Activated T-cell treated with anti-CD3 and anti-CD28 coated beads, Interleukin-2, amount 50 U/mL, for 72 hours (primary cell): Measurements from ENCODE around the gene REEP2. TPM values are rescaled to one million over a fixed set of nuclear protein-coding genes. Genes with fewer than 3 reads are reported as not detected.

Experiments used
- ATAC-seq, 2 donors: fragments of 150-1000 bp; cut with Tn5 transposase; replicated peaks in 1 of 2; 2 replicates each; pipeline ENCODE4 v1.10.0; 2021; ENCODE audit warnings: moderate library complexity in 2 of 2, mild to moderate bottlenecking in 1 of 2
- DNase-seq, 2 donors: peaks; one replicate each; pipeline ENCODE4 v3.0.0; 2021 to 2022; ENCODE audit warnings: mixed read lengths in 1 of 2
- H3K27ac Mint-ChIP-seq: one replicate; pipeline ENCODE4 v1.8.0; 2022; ENCODE audit warnings: mild to moderate bottlenecking, moderate library complexity, mixed read lengths
- H3K27me3 Mint-ChIP-seq: one replicate; pipeline ENCODE4 v1.8.0; 2022; ENCODE audit warnings: low read depth, mixed read lengths
- H3K36me3 Mint-ChIP-seq, 2 donors: one replicate each; pipeline ENCODE4 v1.8.0; 2022; ENCODE audit warnings: mixed read lengths in 2 of 2, mild to moderate bottlenecking in 1 of 2; ENCODE audit not compliant: insufficient read depth in 2 of 2
- H3K4me1 Mint-ChIP-seq: one replicate; pipeline ENCODE4 v1.8.0; 2022; ENCODE audit warnings: low read depth, mixed read lengths
- H3K4me3 Mint-ChIP-seq, 2 donors: one replicate each; pipeline ENCODE4 v1.8.0; 2022; ENCODE audit warnings: mild to moderate bottlenecking in 2 of 2, mixed read lengths in 2 of 2, moderate library complexity in 2 of 2
- H3K9me3 Mint-ChIP-seq, 2 donors: one replicate each; pipeline ENCODE4 v1.8.0; 2022; ENCODE audit warnings: mixed read lengths in 2 of 2
- total RNA-seq, 2 donors: library from RNA; stranded (reverse); gene quantifications; one replicate each; pipeline ENCODE4 v1.2.3, GENCODE V29; 2022

REEP2 gene
- total RNA-seq, 2 donors from 2014 or later, result 6.6 to 11.5 TPM

DNA sequence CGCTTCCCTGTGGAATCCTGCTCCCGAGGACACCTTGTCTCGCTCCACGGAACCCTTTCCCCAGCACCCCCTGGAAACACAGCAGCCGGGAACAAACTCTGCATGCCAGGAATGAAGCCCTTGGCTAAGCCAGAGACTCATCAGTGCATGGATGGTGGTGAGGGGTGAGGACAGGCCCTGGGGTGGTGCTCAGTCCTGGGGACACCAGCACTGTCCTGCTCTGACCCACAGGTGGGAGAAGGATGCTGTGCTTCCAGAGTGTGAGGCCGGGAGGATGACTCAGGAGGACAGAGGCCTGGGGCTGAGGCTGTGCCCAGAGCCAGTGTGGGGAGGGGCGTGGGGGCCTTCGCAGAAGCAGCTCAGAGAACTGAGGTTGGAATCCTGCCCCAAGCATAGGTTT lies 15.3 kb downstream of the REEP2 start:
- DNase-seq (no peak), ATAC-seq (no peak)
- Mint-ChIP-seq H3K27ac (no peak overlapping the region), H3K4me1 (peaks cover 23% of the 10 kb centered on the region), H3K9me3 (no peaks in the 10 kb centered on the region), H3K4me3 (no peak overlapping the region), H3K36me3 (no peaks in the 10 kb centered on the region), H3K27me3 (no peaks in the 10 kb centered on the region)

GRCh38 chr5:138455232-138455930 lies 16.5 kb downstream of the REEP2 start:
- ATAC-seq (no peak), DNase-seq (no peak)
- H3K36me3 Mint-ChIP-seq, result no peaks in the 10 kb centered on the region
- H3K9me3 Mint-ChIP-seq, result no peaks in the 10 kb centered on the region
- H3K27me3 Mint-ChIP-seq, result no peaks in the 10 kb centered on the region
- H3K4me1 Mint-ChIP-seq, result peaks cover 29% of the 10 kb centered on the region
- no peak overlapping the region for H3K27ac Mint-ChIP-seq
- H3K4me3 Mint-ChIP-seq, result no peak overlapping the region

- Mint-ChIP-seq H3K4me1 (peaks cover 44% of the 10 kb centered on the region), H3K27me3 (no peaks in the 10 kb centered on the region), H3K36me3 (no peaks in the 10 kb centered on the region), H3K4me3 (peak overlapping the region; percentile 49 to 79), H3K9me3 (no peaks in the 10 kb centered on the region), H3K27ac (peak overlapping the region; percentile 39)
- no peak for DNase-seq
- no peak for ATAC-seq
Observed at GRCh38 chr5:138457531-138458275, 18.8 kb downstream of the REEP2 start.

DNA sequence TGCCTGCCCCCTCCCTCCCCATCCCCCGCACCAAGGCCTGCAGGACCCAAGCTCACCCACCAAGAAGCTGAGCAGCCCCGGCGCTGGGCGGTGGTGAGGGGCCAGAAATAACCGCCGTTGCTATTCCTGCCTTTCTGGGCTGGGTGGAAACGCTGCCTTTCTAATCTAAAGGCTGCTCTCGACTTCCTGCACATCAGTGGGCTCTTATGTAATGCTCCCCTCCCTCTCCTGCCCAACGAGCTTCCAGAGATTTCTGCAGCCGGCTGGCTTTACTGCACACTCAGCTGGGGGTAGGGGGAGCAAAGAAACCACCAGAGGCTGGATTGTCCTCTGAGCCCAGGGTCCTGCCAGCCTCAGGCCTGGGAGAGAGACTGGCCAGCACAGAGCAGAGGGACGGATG lies 19.5 kb downstream of the REEP2 start:
- Mint-ChIP-seq H3K9me3 (no peaks in the 10 kb centered on the region), H3K27ac (no peak overlapping the region), H3K4me3 (peak overlapping the region in 1 of 2 donors; percentile 93), H3K36me3 (no peaks in the 10 kb centered on the region), H3K4me1 (peaks cover 44% of the 10 kb centered on the region), H3K27me3 (no peaks in the 10 kb centered on the region)
- ATAC-seq (no peak), DNase-seq (no peak)

DNA sequence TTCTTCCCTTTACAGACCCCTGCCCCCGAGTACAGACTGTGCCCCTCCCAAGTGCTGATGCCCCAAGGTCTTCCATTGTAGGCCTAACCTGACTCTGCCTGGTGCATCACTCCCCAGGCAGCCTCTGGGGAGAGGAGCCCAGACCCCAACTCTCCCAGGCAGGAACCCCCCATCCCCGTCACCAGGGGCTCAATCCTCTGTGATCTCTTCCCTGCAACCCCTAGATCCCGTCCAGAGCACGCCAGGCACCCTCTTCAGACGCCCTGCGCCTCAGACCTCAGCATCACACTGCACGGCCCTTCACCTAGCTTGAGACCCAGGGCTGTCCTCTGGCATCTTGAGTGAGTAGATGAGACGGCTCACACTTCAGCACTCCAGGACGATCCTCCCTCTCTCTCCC lies 20.0 kb downstream of the REEP2 start:
- Mint-ChIP-seq H3K9me3 (no peaks in the 10 kb centered on the region), H3K4me1 (peaks cover 44% of the 10 kb centered on the region), H3K36me3 (no peaks in the 10 kb centered on the region), H3K4me3 (peak overlapping the region; percentile 60 to 93), H3K27me3 (no peaks in the 10 kb centered on the region), H3K27ac (peak overlapping the region; percentile 69)
- ATAC-seq (peak; percentile 20 to 35), DNase-seq (no peak)

DNA sequence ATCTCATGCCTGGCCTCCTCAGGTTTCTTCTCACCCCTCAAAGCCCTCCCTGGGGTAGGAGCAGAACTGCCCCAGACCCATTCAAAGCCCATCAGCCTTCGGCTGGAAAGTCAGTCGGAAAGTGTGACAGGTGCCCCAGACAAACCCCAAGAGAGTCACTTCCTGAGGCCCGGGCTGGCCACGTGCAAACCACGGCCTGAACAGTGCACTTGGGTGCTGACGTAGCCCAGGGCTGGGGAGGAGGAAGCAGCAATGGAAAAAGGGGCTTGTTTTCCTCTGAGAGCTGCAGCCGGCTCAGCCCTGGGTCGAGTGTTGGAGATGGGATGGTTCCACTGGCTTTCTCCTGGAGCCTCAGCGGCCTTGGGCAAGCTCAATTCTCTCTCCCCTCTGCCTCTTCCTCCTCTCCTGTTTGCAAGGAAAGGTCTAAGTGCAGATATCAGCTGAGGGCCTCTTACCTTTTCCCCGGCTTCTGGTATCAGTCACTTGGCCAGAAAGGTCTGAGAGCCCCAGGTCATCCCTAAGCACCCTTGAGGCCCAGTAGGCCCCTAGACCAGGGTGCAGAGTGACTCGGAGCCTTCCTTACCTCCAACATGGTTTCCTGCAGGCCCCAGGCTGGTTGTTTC lies 20.6 kb downstream of the REEP2 start:
- peak; percentile 82 to 83 for ATAC-seq

DNA sequence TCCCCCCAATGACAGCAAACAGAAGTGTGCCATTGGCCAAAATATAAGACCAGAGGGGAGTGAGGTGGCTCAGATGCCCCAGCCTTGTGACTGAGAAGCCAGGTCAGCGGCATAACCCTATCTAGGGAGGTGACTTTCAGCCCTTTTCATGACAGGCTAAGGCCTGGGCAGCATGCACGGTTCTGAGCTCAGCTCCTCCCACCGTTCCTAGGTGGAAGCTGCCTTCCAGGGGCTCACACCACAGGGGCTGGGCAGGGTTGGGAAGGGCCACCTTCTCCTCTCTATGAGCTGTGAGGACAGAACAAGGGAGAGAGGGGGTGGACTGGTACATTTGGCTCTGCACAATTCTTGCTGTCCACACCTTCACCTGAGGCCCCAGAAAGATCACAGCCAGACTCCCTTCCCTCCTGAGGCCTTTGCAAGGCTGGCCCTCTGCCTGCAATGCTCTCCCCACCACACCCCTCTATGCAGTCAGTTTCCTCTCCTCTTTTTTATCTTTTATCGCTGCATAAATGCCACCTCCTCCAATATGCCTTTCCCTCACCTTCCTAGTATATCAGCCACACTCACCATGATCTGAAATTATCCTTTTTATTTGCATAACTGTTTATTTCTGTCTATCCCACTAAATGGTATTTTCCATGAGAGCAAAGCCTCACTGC lies 21.3 kb downstream of the REEP2 start:
- Mint-ChIP-seq H3K27me3 (no peaks in the 10 kb centered on the region), H3K27ac (peak overlapping the region; percentile 85), H3K9me3 (no peaks in the 10 kb centered on the region), H3K4me1 (peaks cover 44% of the 10 kb centered on the region), H3K4me3 (peak overlapping the region; percentile 60 to 93), H3K36me3 (no peaks in the 10 kb centered on the region)
- DNase-seq, result no peak
- no peak for ATAC-seq

More for the DNA sequence above, 20.6 kb downstream of the REEP2 start:
- peak overlapping the region; percentile 69 for H3K27ac Mint-ChIP-seq
- H3K9me3 Mint-ChIP-seq, result no peaks in the 10 kb centered on the region
- H3K4me1 Mint-ChIP-seq, result peaks cover 44% of the 10 kb centered on the region
- peak overlapping the region; percentile 60 to 93 for H3K4me3 Mint-ChIP-seq
- no peaks in the 10 kb centered on the region for H3K36me3 Mint-ChIP-seq
- H3K27me3 Mint-ChIP-seq, result no peaks in the 10 kb centered on the region
- DNase-seq, result peak; percentile 89 to 91

- Mint-ChIP-seq H3K36me3 (peaks cover 1 to 2% of the 10 kb centered on the region in 2 donors), H3K27ac (no peak overlapping the region), H3K4me1 (peaks cover 46% of the 10 kb centered on the region), H3K27me3 (no peaks in the 10 kb centered on the region), H3K4me3 (peak overlapping the region; percentile 17 to 44), H3K9me3 (no peaks in the 10 kb centered on the region)
- no peak for DNase-seq
- ATAC-seq, result no peak
Observed at GRCh38 chr5:138461343-138462125, 22.7 kb downstream of the REEP2 start.

DNA sequence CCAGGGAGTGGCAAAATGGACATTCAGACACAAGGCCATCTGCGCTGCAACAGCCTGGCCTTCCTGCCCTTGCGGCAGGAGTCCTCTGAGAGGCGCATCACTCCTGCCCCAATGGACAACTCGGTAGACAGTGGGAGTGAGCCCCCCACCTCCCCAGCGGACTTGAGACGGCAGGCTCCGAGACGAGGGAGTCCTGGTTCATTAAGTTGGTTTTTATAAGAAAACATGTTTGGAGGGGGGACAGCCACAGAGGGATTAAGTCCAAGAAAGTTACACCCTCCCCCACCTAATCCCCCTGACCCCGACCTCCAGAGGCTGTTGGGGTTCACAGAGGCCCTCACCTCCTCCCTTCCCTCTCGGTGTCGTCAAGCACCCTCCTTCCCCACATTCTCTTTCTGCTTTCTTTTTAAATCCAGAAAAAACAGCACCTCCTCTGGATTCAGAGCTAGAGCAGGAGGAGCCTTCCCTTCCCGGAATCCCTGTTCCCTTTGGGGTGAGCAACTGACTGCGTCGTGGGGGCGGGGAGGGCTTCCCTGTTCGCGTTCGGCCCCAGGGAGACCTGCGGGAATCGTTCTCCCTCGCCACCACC lies 24.7 kb downstream of the REEP2 start:
- Mint-ChIP-seq H3K4me1 (peaks cover 55% of the 10 kb centered on the region), H3K27ac (no peak overlapping the region), H3K9me3 (no peaks in the 10 kb centered on the region), H3K27me3 (no peaks in the 10 kb centered on the region), H3K4me3 (peak overlapping the region; percentile 91 to 94), H3K36me3 (peaks cover 14 to 20% of the 10 kb centered on the region in 2 donors)
- ATAC-seq, result no peak
- DNase-seq, result no peak

GRCh38 chr5:138464008-138464387 lies 25.1 kb downstream of the REEP2 start:
- DNase-seq (peak; percentile 95 to 97), ATAC-seq (peak; percentile 53 to 56)
- peak overlapping the region; percentile 90 for H3K27ac Mint-ChIP-seq
- peaks cover 54% of the 10 kb centered on the region for H3K4me1 Mint-ChIP-seq
- H3K9me3 Mint-ChIP-seq, result no peaks in the 10 kb centered on the region
- peaks cover 14 to 20% of the 10 kb centered on the region in 2 donors for H3K36me3 Mint-ChIP-seq
- peak overlapping the region; percentile 91 to 94 for H3K4me3 Mint-ChIP-seq
- no peaks in the 10 kb centered on the region for H3K27me3 Mint-ChIP-seq

GRCh38 chr5:138464388-138465260 lies 25.8 kb downstream of the REEP2 start:
- no peaks in the 10 kb centered on the region for H3K27me3 Mint-ChIP-seq
- peak overlapping the region; percentile 90 for H3K27ac Mint-ChIP-seq
- H3K4me1 Mint-ChIP-seq, result peaks cover 48% of the 10 kb centered on the region
- peak overlapping the region; percentile 91 to 94 for H3K4me3 Mint-ChIP-seq
- DNase-seq, result peak; percentile 96 to 98
- no peaks in the 10 kb centered on the region for H3K9me3 Mint-ChIP-seq
- ATAC-seq, result peak; percentile 73 to 74
- H3K36me3 Mint-ChIP-seq, result peaks cover 14 to 20% of the 10 kb centered on the region in 2 donors
